Measurements from ENCODE around the gene SEPTIN7.
A peak's percentile ranks its signal among the peaks of the same experiment; 100 is the strongest.

Gene SEPTIN7

GRCh38 chr7:35797311-35797710 is 3.5 kb upstream of the SEPTIN7 start:
- no peaks in the 10 kb centered on the region for H3K27me3 Mint-ChIP-seq (ENCODE audit: low read depth, poor library complexity)
- no peak overlapping the region for H3K4me3 Mint-ChIP-seq
- TF ChIP-seq CTCF (IDR thresholded peaks at IDR 0.05): no peak
- H3K36me3 Mint-ChIP-seq (ENCODE audit: low read depth): no peaks in the 10 kb centered on the region
- no peaks in the 10 kb centered on the region for H3K9me3 Mint-ChIP-seq
- peaks cover 21% of the 10 kb centered on the region for H3K4me1 Mint-ChIP-seq
- no peak overlapping the region for H3K27ac Mint-ChIP-seq
- no peak for DNase-seq

GRCh38 chr7:35799846-35800717 is 775 bp upstream of the SEPTIN7 start:
- Mint-ChIP-seq H3K27me3 (ENCODE audit: low read depth, poor library complexity) (no peaks in the 10 kb centered on the region), H3K4me1 (peaks cover 42% of the 10 kb centered on the region), H3K36me3 (ENCODE audit: low read depth) (peaks cover 12% of the 10 kb centered on the region), H3K27ac (peak overlapping the region; percentile 100), H3K9me3 (no peaks in the 10 kb centered on the region), H3K4me3 (peak overlapping the region; percentile 98)
- DNase-seq: peak; percentile 87
- no peak for TF ChIP-seq CTCF (IDR thresholded peaks at IDR 0.05)

- peak; percentile 74 for DNase-seq
- Mint-ChIP-seq H3K36me3 (ENCODE audit: low read depth) (peaks cover 26% of the 10 kb centered on the region), H3K4me1 (peaks cover 47% of the 10 kb centered on the region), H3K27ac (peak overlapping the region; percentile 96), H3K4me3 (peak overlapping the region; percentile 98), H3K27me3 (ENCODE audit: low read depth, poor library complexity) (no peaks in the 10 kb centered on the region), H3K9me3 (peaks cover 8% of the 10 kb centered on the region)
- peak; percentile 62 for TF ChIP-seq CTCF (IDR thresholded peaks at IDR 0.05)
These were observed 690 bp downstream of the SEPTIN7 start for GRCh38 chr7:35801392-35802101.

- Mint-ChIP-seq H3K36me3 (ENCODE audit: low read depth) (peaks cover 28% of the 10 kb centered on the region), H3K4me1 (peaks cover 45% of the 10 kb centered on the region), H3K27me3 (ENCODE audit: low read depth, poor library complexity) (no peaks in the 10 kb centered on the region), H3K27ac (peak overlapping the region; percentile 96), H3K9me3 (peaks cover 10% of the 10 kb centered on the region), H3K4me3 (peak overlapping the region; percentile 98)
- DNase-seq: no peak
- TF ChIP-seq CTCF (IDR thresholded peaks at IDR 0.05): no peak
These were observed 1.2 kb downstream of the SEPTIN7 start for GRCh38 chr7:35802102-35802466.

- DNase-seq: peak; percentile 9
- Mint-ChIP-seq H3K4me3 (peak overlapping the region; percentile 98), H3K27ac (peak overlapping the region; percentile 96), H3K36me3 (ENCODE audit: low read depth) (peaks cover 28% of the 10 kb centered on the region), H3K9me3 (peaks cover 10% of the 10 kb centered on the region), H3K27me3 (ENCODE audit: low read depth, poor library complexity) (no peaks in the 10 kb centered on the region), H3K4me1 (peaks cover 41% of the 10 kb centered on the region)
- no peak for TF ChIP-seq CTCF (IDR thresholded peaks at IDR 0.05)
These were observed 1.8 kb downstream of the SEPTIN7 start for GRCh38 chr7:35802649-35803048.

Measured in nephron progenitor cell (in vitro differentiated cells).